Measurements from ENCODE around the gene FAM171A2. TPM values are rescaled to one million over a fixed set of nuclear protein-coding genes. Genes with fewer than 3 reads are reported as not detected.

FAM171A2 gene
- total and polyA plus RNA-seq, 2 of the 8 experiments (the other 6 are each of a cell fraction or from before 2014, with no cell fraction given) = 21.9 to 24.1 TPM

GRCh38 chr17:44314524-44314868 is 49.2 kb downstream of the FAM171A2 start (continued):
- no peak for TF ChIP-seq EZH2 (IDR thresholded peaks at IDR 0.05; ENCODE audit: low read depth, low read length, severe bottlenecking)
- no peak for TF ChIP-seq GABPA (IDR thresholded peaks at IDR 0.05; ENCODE audit: borderline replicate concordance, insufficient read depth, low read length)

Measured in H1 (cell line).